Neural cell (in vitro differentiated cells): ENCODE results near the gene CAMK2A. TPM values are rescaled to one million over a fixed set of nuclear protein-coding genes. Genes with fewer than 3 reads are reported as not detected.

Experiments
- H2AFZ ChIP-seq: fragments of 200-600, 300-800 bp; sonication (generic), shearing (Covaris generic); 2 replicates; pipeline ENCODE4 v1.6.0; 2014; ENCODE audit warnings: low read depth, mild to moderate bottlenecking, antibody characterized with exemption, low read length, moderate library complexity
- H3F3A ChIP-seq: fragments of 200-600 bp; shearing (Covaris generic); 2 replicates; pipeline ENCODE4 v1.6.1; 2016; ENCODE audit warnings: mild to moderate bottlenecking, moderate library complexity, mixed read lengths, antibody characterized with exemption, low read length; ENCODE audit not compliant: insufficient read depth, poor library complexity, severe bottlenecking
- H3K27ac ChIP-seq: fragments of 200-600, 300-800 bp; sonication (generic), shearing (Covaris generic); 2 replicates; pipeline ENCODE4 v1.5.1; 2014; ENCODE audit warnings: mild to moderate bottlenecking, low read length, moderate library complexity
- H3K27me3 ChIP-seq: fragments of 300-800, 200-600 bp; sonication (generic), shearing (Covaris generic); 2 replicates; pipeline ENCODE4 v1.6.0; 2014; ENCODE audit warnings: mild to moderate bottlenecking, low read depth, low read length, moderate library complexity; ENCODE audit not compliant: insufficient read depth
- H3K36me3 ChIP-seq: fragments of 300-800, 200-600 bp; sonication (generic), shearing (Covaris generic); 2 replicates; pipeline ENCODE4 v1.5.1; 2014; ENCODE audit warnings: mild to moderate bottlenecking, antibody characterized with exemption, low read length, moderate library complexity; ENCODE audit not compliant: insufficient read depth
- H3K4me2 ChIP-seq: fragments of 300-800, 200-600 bp; sonication (generic), shearing (Covaris generic); 2 replicates; pipeline ENCODE4 v1.6.0; 2014; ENCODE audit warnings: mild to moderate bottlenecking, low read length
- H3K4me3 ChIP-seq: fragments of 300-800, 200-600 bp; sonication (generic), shearing (Covaris generic); 2 replicates; pipeline ENCODE4 v1.5.1; 2014; ENCODE audit warnings: mild to moderate bottlenecking, low read length, moderate library complexity
- H3K79me2 ChIP-seq: fragments of 200-600 bp; shearing (Covaris generic); replicated peaks from 2 replicates; pipeline ENCODE4 v1.6.0; 2014; ENCODE audit warnings: mild to moderate bottlenecking, low read length, moderate library complexity; ENCODE audit not compliant: insufficient read depth
- H3K9ac ChIP-seq: fragments of 300-800, 200-600 bp; sonication (generic), shearing (Covaris generic); 2 replicates; pipeline ENCODE4 v1.6.1; 2016; ENCODE audit warnings: mild to moderate bottlenecking, low read length, mixed read lengths
- H3K9me2 ChIP-seq: fragments of 200-600 bp; shearing (Covaris generic); 2 replicates; pipeline ENCODE4 v1.6.1; 2016; ENCODE audit warnings: mild to moderate bottlenecking, low read length, mixed read lengths; ENCODE audit not compliant: insufficient read depth
- H3K9me3 ChIP-seq: fragments of 200-600, 300-800 bp; sonication (generic), shearing (Covaris generic); 2 replicates; pipeline ENCODE4 v1.6.1; 2016; ENCODE audit warnings: mild to moderate bottlenecking, mixed run types, low read length, moderate library complexity, mixed read lengths
- H4K20me1 ChIP-seq: fragments of 200-600 bp; shearing (Covaris generic); 2 replicates; pipeline ENCODE4 v1.6.1; 2016; ENCODE audit warnings: mild to moderate bottlenecking, mixed run types; ENCODE audit not compliant: insufficient read depth
- CTCF ChIP-seq: fragments of 450-650 bp; IDR thresholded peaks from 2 replicates; pipeline ENCODE4 v1.5.1; 2014; ENCODE audit warnings: antibody characterized with exemption, mild to moderate bottlenecking, moderate library complexity; ENCODE audit not compliant: poor library complexity, severe bottlenecking
- EP300 ChIP-seq: fragments of 450-650 bp; conservative IDR thresholded peaks from 2 replicates; pipeline ENCODE4 v1.6.1; 2014; ENCODE audit warnings: antibody characterized with exemption, mild to moderate bottlenecking, moderate library complexity; ENCODE audit not compliant: poor library complexity, severe bottlenecking
- EZH2 ChIP-seq: fragments of 200-600, 300-800 bp; shearing (Covaris generic), sonication (generic); IDR thresholded peaks from 2 replicates; pipeline ENCODE4 v1.6.1; 2014; ENCODE audit warnings: antibody characterized with exemption, low read length, borderline replicate concordance, mild to moderate bottlenecking; ENCODE audit not compliant: insufficient read depth, poor library complexity, severe bottlenecking
- MXI1 ChIP-seq: fragments of 450-650 bp; conservative IDR thresholded peaks from 2 replicates; pipeline ENCODE4 v1.6.1; 2014; ENCODE audit warnings: antibody characterized with exemption, mild to moderate bottlenecking; ENCODE audit not compliant: poor library complexity, severe bottlenecking
- POLR2AphosphoS5 ChIP-seq: IDR thresholded peaks from 2 replicates; pipeline ENCODE4 v1.6.1; 2012
- RAD21 ChIP-seq: fragments of 450-650 bp; conservative IDR thresholded peaks from 2 replicates; pipeline ENCODE4 v1.6.1; 2014; ENCODE audit warnings: antibody characterized with exemption, mild to moderate bottlenecking, moderate library complexity
- REST ChIP-seq: IDR thresholded peaks from 2 replicates; pipeline ENCODE4 v1.6.1; 2012; ENCODE audit warnings: borderline replicate concordance
- SMC3 ChIP-seq: fragments of 450-650 bp; conservative IDR thresholded peaks from 2 replicates; pipeline ENCODE4 v1.6.1; 2014; ENCODE audit warnings: antibody characterized with exemption, mild to moderate bottlenecking, moderate library complexity; ENCODE audit not compliant: poor library complexity
- TAF1 ChIP-seq: IDR thresholded peaks from 2 replicates; pipeline ENCODE4 v1.6.1; 2012; ENCODE audit warnings: low read depth
- polyA plus RNA-seq: library from polyadenylated mRNA; depleted of rRNA; stranded (reverse); fragments of >200 nt; gene quantifications from 2 replicates; pipeline ENCODE4 v1.2.3, GENCODE V29; 2014

CAMK2A gene
- polyA plus RNA-seq, 1 donor from 2014 or later: 61.7 TPM

- no peaks in the 10 kb centered on the region for H3K9me3 ChIP-seq
- no peaks in the 10 kb centered on the region for H3K9me2 ChIP-seq
- no peak overlapping the region for H3K4me3 ChIP-seq
- H3K27me3 ChIP-seq: no peaks in the 10 kb centered on the region
- no peaks in the 10 kb centered on the region for H3K36me3 ChIP-seq
- H3K27ac ChIP-seq: no peak overlapping the region
- H3K9ac ChIP-seq: no peak overlapping the region
- TF ChIP-seq POLR2AphosphoS5 (no peak), EP300 (no peak), REST (no peak), TAF1 (no peak), EZH2 (no peak), RAD21 (no peak), MXI1 (no peak), CTCF (no peak), SMC3 (no peak)
- no peaks in the 10 kb centered on the region for H3F3A ChIP-seq
- no peak overlapping the region for H3K4me2 ChIP-seq
- H3K79me2 ChIP-seq: no peaks in the 10 kb centered on the region
- H2AFZ ChIP-seq: no peak overlapping the region
- H4K20me1 ChIP-seq: no peaks in the 10 kb centered on the region
These were observed 32.2 kb upstream of the CAMK2A start for GRCh38 chr5:150321784-150322183.

GRCh38 chr5:150321211-150321610 lies 31.6 kb upstream of the CAMK2A start:
- Histone ChIP-seq H3K27me3 (no peaks in the 10 kb centered on the region), H3K27ac (no peak overlapping the region), H3F3A (no peaks in the 10 kb centered on the region), H3K9ac (no peak overlapping the region), H3K9me2 (no peaks in the 10 kb centered on the region), H3K36me3 (no peaks in the 10 kb centered on the region), H3K79me2 (no peaks in the 10 kb centered on the region), H4K20me1 (no peaks in the 10 kb centered on the region), H3K9me3 (no peaks in the 10 kb centered on the region), H3K4me3 (no peak overlapping the region), H2AFZ (no peak overlapping the region), H3K4me2 (no peak overlapping the region)
- TF ChIP-seq RAD21: no peak
- no peak for TF ChIP-seq REST
- no peak for TF ChIP-seq MXI1
- TF ChIP-seq POLR2AphosphoS5: no peak
- TF ChIP-seq TAF1: no peak
- TF ChIP-seq EZH2: no peak
- TF ChIP-seq CTCF: no peak
- TF ChIP-seq SMC3: no peak
- TF ChIP-seq EP300: no peak
